Endothelial cell of umbilical vein (primary cell): ENCODE measurements around the gene COLGALT1. TPM values are rescaled to one million over a fixed set of nuclear protein-coding genes. Genes with fewer than 3 reads are reported as not detected.

Source experiments
- BruUV-seq: library from RNA; stranded (reverse); fragments of 400-500 nt; replicated peaks from 2 replicates; lab custom pipeline; 2021; lab: Mats Ljungman, UMichigan
- CTCF ChIA-PET: fragments of 300-600, 350-600 bp; sonication (Branson Sonifier 250); formaldehyde crosslinking; loops from one replicate; lab custom pipeline; 2021; ENCODE audit warnings: antibody characterized with exemption, inconsistent platforms; lab: Charles Lee
- POLR2A ChIA-PET: fragments of 300-600, 350-600 bp; sonication (Branson Sonifier 250); formaldehyde crosslinking; loops from one replicate; lab custom pipeline; 2021; ENCODE audit warnings: antibody characterized with exemption, inconsistent platforms; lab: Charles Lee
- DNase-seq: peaks from one replicate; pipeline ENCODE4 v3.0.0-alpha.2; 2011; ENCODE audit warnings: low read depth, low spot score
- FAIRE-seq: peaks from 2 replicates; lab custom pipeline; 2011; peaks lifted over from hg19 to GRCh38; lab: Jason Lieb, UNC
- H2AFZ ChIP-seq: 2 replicates; pipeline ENCODE4 v1.6.0; 2012; ENCODE audit warnings: low read depth, low read length, control low read depth, inconsistent platforms
- H3K27ac ChIP-seq: 2 replicates; pipeline ENCODE4 v1.5.1; 2011; ENCODE audit warnings: low read depth, mild to moderate bottlenecking, control low read depth, low read length, moderate library complexity; ENCODE audit not compliant: insufficient read depth
- H3K27me3 ChIP-seq, 2 experiments: 2 replicates each; pipeline versions ENCODE4 v1.6.0 to v1.6.1; 2011; ENCODE audit warnings: low read length in 2 of 2, mixed read lengths in 1 of 2; ENCODE audit not compliant: control insufficient read depth in 2 of 2, insufficient read depth in 2 of 2
- H3K36me3 ChIP-seq, 2 experiments: 2 replicates in 1 of 2; 3 replicates in 1 of 2; pipeline ENCODE4 v1.5.1; 2011; ENCODE audit warnings: low read length in 2 of 2, mild to moderate bottlenecking in 1 of 2, moderate library complexity in 1 of 2; ENCODE audit not compliant: control insufficient read depth in 2 of 2, insufficient read depth in 2 of 2; ENCODE audit errors: extremely low read depth in 1 of 2
- H3K4me1 ChIP-seq: 3 replicates; pipeline ENCODE4 v1.5.1; 2011; ENCODE audit warnings: mild to moderate bottlenecking, low read length; ENCODE audit not compliant: control insufficient read depth, insufficient read depth; ENCODE audit errors: extremely low read depth
- H3K4me2 ChIP-seq: 2 replicates; pipeline ENCODE4 v1.6.1; 2011; ENCODE audit warnings: low read length, control low read depth, mixed read lengths; ENCODE audit not compliant: insufficient read depth
- H3K4me3 ChIP-seq, 3 experiments: fragments of 200-600 bp in 1 of 3; sonication (generic), shearing (Covaris generic) in 1 of 3; replicated peaks in 1 of 3; 2 replicates each; pipeline ENCODE4 v1.5.1; 2011 to 2016; ENCODE audit warnings: control low read depth in 3 of 3, low read length in 3 of 3, mild to moderate bottlenecking in 2 of 3, inconsistent platforms in 1 of 3, low read depth in 1 of 3, moderate library complexity in 1 of 3; ENCODE audit not compliant: insufficient read depth in 1 of 3
- H3K79me2 ChIP-seq: 2 replicates; pipeline ENCODE4 v1.6.0; 2012; ENCODE audit warnings: low read length, inconsistent platforms; ENCODE audit not compliant: control insufficient read depth, insufficient read depth
- H3K9ac ChIP-seq: replicated peaks from 2 replicates; pipeline ENCODE3; 2011; ENCODE audit warnings: low read length, control low read depth; ENCODE audit not compliant: insufficient read depth; ENCODE audit errors: extremely low read depth
- H3K9me1 ChIP-seq: replicated peaks from 3 replicates; pipeline ENCODE4 v1.6.0; 2011; ENCODE audit warnings: mild to moderate bottlenecking, low read length; ENCODE audit not compliant: control insufficient read depth, insufficient read depth; ENCODE audit errors: extremely low read depth
- H3K9me3 ChIP-seq: replicated peaks from 2 replicates; pipeline ENCODE4 v1.5.1; 2012; ENCODE audit warnings: low read length, inconsistent platforms; ENCODE audit not compliant: control insufficient read depth, insufficient read depth
- H4K20me1 ChIP-seq: replicated peaks from 2 replicates; pipeline ENCODE3; 2011; ENCODE audit warnings: mild to moderate bottlenecking, low read length; ENCODE audit not compliant: control insufficient read depth, insufficient read depth; ENCODE audit errors: extremely low read depth
- EZH2 ChIP-seq: IDR thresholded peaks from 2 replicates; pipeline ENCODE4 v1.6.1; 2012; ENCODE audit warnings: borderline replicate concordance, low read depth, mild to moderate bottlenecking, moderate library complexity, low read length, inconsistent platforms; ENCODE audit not compliant: severe bottlenecking
- FOS ChIP-seq: IDR thresholded peaks from 2 replicates; pipeline ENCODE4 v1.6.1; 2011; ENCODE audit warnings: mild to moderate bottlenecking, low read length, moderate library complexity, borderline replicate concordance; ENCODE audit not compliant: insufficient read depth
- GATA2 ChIP-seq: IDR thresholded peaks from 2 replicates; pipeline ENCODE4 v1.7.0; 2011; ENCODE audit warnings: low read depth, mild to moderate bottlenecking, moderate library complexity, mixed read lengths, low read length; ENCODE audit not compliant: insufficient read length, insufficient read depth
- JUN ChIP-seq: IDR thresholded peaks from 2 replicates; pipeline ENCODE4 v1.6.1; 2011; ENCODE audit warnings: borderline replicate concordance, low read depth; ENCODE audit not compliant: insufficient read length, insufficient read depth
- MAX ChIP-seq: IDR thresholded peaks from 2 replicates; pipeline ENCODE4 v1.6.1; 2011; ENCODE audit not compliant: insufficient read depth, insufficient read length
- MYC ChIP-seq: IDR thresholded peaks from one replicate; pipeline ENCODE4 v1.6.1; 2011; ENCODE audit warnings: mild to moderate bottlenecking, low read depth, low read length
- POLR2A ChIP-seq: IDR thresholded peaks from 2 replicates; pipeline ENCODE4 v1.6.1; 2012; ENCODE audit warnings: low read depth, mild to moderate bottlenecking, control low read depth, low read length
- POLR2AphosphoS5 ChIP-seq: IDR thresholded peaks from 2 replicates; pipeline ENCODE4 v1.6.1; 2012; ENCODE audit warnings: low read depth, mild to moderate bottlenecking, control low read depth, low read length, moderate library complexity; ENCODE audit not compliant: insufficient read depth
- dilution Hi-C: fragments of 300-500 bp; cut with MboI; formaldehyde crosslinking; loops from one replicate; pipeline ENCODE4 v1.15.0; 2019; ENCODE audit warnings: low sequenced_read_pairs; ENCODE audit not compliant: extremely low pct_ligation_motif_present
- intact Hi-C: fragments of 100-400 bp; cut with micrococcal nuclease; formaldehyde crosslinking; loops from one replicate; pipeline ENCODE4 v1.10.0; 2022
- polyA plus RNA-seq, 4 experiments: library from polyadenylated mRNA; depleted of rRNA in 3 of 4; stranded (reverse) in 3 of 4; unstranded in 1 of 4; fragments of >200 nt; gene quantifications; 2 replicates each; pipeline versions ENCODE4 v1.2.1 to v1.2.3, GENCODE V29; 2011 to 2012; ENCODE audit warnings: missing spikeins in 1 of 4
- total RNA-seq: library from RNA; stranded (reverse); gene quantifications from 2 replicates; pipeline ENCODE4 v1.2.3, GENCODE V29; 2021
- TF ChIP-seq, protein P1 (sequence below), 2 donors: IDR thresholded peaks; 1 replicate in 1 of 2; 2 replicates in 1 of 2; pipeline ENCODE4 v1.5.1; 2011; ENCODE audit warnings: low read length in 2 of 2, mild to moderate bottlenecking in 2 of 2, moderate library complexity in 2 of 2, control low read depth in 1 of 2, inconsistent platforms in 1 of 2, low read depth in 1 of 2; ENCODE audit not compliant: insufficient read depth in 1 of 2; ENCODE audit errors: extremely low read depth in 1 of 2

COLGALT1 gene
- total and polyA plus RNA-seq, 2 donors (not counting 3 experiments of a cell fraction or from before 2014, with no cell fraction given), result 263 to 355 TPM

DNA sequence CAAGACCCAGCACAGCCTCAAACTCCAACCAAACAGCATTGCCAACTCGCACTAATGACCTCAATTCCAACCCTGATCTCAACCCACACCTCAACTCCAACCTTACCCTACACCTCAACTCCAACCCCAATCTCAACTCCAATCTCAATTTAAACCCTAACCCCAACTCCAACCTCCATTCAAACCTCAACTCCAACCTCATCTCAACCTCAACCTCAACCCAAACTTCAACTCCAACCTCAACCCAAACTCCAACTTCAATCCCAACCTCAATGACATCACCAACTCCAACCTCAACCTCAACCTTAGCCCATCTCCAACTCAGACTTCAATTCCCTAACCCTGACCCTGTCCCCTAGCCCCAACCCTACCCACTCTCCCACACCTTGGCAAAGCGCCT is 74.3 kb downstream of the COLGALT1 start:
- H3K4me2 ChIP-seq, result no peak overlapping the region
- no peaks in the 10 kb centered on the region for H3K9me3 ChIP-seq
- no peaks in the 10 kb centered on the region for H4K20me1 ChIP-seq
- intact Hi-C loops, result no loop called here
- no peaks in the 10 kb centered on the region for H3K36me3 ChIP-seq
- no TSS peak for BruUV-seq
- H3K4me1 ChIP-seq, result no peaks in the 10 kb centered on the region
- no peak overlapping the region for H3K9ac ChIP-seq
- ChIA-PET POLR2A (no interaction called here), CTCF (no interaction called here)
- no peaks in the 10 kb centered on the region for H3K27me3 ChIP-seq
- FAIRE-seq (no peak), DNase-seq (no peak)
- no peak overlapping the region for H3K4me3 ChIP-seq
- TF ChIP-seq EZH2 (no peak), MAX (no peak), POLR2AphosphoS5 (no peak), GATA2 (no peak), JUN (no peak), POLR2A (no peak), FOS (no peak), MYC (no peak)
- TF ChIP-seq, protein P1, sequence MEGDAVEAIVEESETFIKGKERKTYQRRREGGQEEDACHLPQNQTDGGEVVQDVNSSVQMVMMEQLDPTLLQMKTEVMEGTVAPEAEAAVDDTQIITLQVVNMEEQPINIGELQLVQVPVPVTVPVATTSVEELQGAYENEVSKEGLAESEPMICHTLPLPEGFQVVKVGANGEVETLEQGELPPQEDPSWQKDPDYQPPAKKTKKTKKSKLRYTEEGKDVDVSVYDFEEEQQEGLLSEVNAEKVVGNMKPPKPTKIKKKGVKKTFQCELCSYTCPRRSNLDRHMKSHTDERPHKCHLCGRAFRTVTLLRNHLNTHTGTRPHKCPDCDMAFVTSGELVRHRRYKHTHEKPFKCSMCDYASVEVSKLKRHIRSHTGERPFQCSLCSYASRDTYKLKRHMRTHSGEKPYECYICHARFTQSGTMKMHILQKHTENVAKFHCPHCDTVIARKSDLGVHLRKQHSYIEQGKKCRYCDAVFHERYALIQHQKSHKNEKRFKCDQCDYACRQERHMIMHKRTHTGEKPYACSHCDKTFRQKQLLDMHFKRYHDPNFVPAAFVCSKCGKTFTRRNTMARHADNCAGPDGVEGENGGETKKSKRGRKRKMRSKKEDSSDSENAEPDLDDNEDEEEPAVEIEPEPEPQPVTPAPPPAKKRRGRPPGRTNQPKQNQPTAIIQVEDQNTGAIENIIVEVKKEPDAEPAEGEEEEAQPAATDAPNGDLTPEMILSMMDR (IDR thresholded peaks at IDR 0.05; ENCODE audit: extremely low read depth in 1 of 2, insufficient read depth in 1 of 2, low read depth in 1 of 2, low read length in 2 of 2), result no peak
- no peak overlapping the region for H2AFZ ChIP-seq
- no peaks in the 10 kb centered on the region for H3K9me1 ChIP-seq
- dilution Hi-C loops, result no loop called here
- no peaks in the 10 kb centered on the region for H3K79me2 ChIP-seq
- H3K27ac ChIP-seq, result no peak overlapping the region
